SHP77 treated with DMSO at 0.1 percent for 48 hours (cell line): ENCODE measurements around the gene LBH.

Experiments
- DNase-seq: peaks from one replicate; lab custom pipeline; 2025; lab: John Stamatoyannopoulos, UW

The LBH gene

DNA sequence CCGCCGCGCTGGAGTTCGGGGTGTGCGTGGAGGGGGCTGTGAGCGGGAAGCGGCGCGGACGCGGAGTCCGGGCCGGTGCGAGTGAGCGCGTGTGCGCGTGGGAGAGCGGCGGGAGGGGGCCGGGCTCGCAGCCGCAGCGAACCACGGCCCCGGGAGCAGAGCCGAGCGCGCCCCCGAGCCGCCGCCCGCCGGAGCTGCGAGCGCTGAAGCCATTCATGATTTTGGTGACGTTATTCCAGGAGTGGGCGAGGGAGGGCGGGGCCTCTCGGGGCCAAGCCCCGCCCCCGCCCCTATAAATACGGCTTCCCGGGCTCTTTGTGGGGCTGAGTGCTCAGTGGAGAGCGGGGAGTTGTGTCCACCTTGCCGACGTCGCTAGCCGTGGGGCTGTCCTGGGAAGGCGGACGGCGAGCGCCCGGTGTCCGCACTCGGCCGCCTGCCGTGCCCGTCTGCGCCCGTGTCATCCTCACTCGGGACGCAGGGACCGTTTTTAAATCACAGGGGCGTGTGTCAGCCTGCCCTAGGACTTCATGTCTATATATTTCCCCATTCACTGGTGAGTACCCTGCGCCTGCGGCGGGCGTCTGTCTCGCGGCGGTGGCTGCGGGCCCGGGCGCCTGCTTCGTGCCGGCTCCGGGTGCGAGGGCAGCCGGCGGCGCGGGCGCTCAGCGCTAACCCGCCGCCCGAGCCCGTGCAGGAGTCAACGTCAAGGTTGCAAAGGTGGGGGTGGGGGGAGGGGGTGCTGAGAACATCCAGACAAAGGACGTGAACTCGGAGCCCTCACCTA lies at the start of gene LBH:
Gene LBH, plus strand, starts transcription at position 323 of the 784 bp plus-strand sequence. Its CDS starts 205 bp downstream, at position 528.
- DNase-seq = no peak

DNA sequence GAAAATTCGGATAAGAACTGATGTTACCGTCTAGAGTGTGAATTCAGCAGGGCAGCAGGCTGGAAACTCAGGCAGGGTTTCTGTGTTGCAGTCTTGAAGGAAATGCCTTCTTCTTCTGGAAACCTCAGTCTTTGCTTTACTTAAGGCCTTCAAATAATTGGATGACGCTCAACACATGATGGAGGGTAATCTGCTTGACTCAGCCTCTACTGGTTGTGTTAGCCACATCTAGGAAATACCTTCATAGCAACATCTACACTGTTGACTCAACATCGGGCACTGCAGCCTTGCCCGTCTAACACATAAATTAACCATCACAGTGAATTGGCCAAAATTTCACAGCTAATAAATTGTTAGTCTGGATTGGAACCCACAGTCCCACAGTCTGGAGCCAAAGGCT lies 47.3 kb upstream of the LBH start:
- DNase-seq = no peak

DNA sequence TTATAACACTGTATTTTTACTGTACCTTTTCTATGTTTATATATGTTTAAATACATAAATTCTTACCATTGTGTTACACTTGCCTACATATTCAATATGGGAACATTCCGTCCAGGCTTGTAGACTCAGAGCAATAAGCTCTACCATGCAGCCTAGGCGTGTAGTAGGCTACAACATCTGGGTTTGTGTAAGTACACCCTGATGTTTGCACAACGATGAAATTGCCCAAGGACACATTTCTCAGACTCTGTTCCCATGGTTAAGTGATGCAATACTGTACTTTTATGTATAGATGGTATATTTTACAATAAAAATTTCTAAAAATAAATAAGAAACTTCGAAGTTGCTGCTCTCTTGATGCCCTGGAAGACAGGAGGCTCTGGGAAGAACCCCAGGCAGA lies 46.2 kb upstream of the LBH start:
- no peak for DNase-seq

DNA sequence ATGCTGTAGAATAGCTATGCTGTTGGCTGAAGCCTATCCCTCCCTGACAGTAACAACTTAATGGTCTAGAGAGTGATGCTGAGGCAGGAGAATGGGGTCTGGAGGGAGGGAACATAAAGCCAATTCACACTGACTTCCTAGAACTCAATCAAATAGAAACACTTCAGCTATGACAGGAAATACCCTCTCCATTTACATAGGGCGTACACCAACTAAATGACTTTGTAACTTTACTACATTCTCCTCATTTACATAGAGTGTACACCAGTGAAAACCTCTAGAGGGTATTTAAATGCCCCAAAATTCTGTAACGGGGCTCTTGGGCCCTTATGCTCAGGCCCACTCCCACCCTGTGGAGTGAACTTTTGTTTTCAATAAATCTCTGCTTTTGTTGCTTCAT lies 43.0 kb upstream of the LBH start:
- no peak for DNase-seq

DNA sequence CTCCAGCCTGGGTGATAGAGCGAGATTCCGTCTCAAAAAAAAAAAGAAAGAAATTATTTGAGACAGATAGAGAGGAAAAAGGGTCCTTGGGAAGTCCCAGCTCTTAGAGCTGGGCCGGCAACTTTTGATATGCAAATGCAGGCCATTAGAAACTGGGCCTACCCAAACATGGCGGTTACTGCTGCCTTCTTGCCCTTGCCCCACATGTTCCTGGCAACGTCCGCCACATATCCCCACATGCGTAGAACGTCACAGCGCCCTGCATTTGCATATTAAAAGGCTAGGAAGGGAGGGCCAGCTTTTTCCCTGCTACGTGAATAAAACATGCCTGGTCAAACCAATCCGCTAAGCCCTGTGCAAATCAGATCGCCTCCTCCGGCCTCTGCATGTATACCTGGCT lies 40.7 kb upstream of the LBH start:
- no peak for DNase-seq

DNA sequence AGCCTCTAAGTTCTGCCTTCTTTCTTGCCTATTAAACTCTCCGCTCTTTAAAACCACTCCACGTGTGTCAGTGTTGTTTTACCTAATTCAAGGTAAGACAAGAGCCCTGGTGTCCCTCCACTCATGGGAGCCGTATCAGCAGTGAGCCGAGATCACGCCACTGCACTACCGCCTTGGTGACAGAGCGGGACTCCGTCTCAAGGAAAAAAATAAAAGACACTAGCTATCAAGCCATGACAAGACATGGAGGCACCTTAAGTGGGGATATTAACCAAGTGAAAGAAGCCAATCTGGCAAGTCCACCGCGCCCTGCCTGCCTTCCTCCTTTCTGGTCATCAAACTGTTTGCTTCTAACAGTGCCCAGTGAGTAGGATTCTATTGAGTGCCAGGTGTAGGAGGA lies 40.2 kb upstream of the LBH start:
- no peak for DNase-seq

DNA sequence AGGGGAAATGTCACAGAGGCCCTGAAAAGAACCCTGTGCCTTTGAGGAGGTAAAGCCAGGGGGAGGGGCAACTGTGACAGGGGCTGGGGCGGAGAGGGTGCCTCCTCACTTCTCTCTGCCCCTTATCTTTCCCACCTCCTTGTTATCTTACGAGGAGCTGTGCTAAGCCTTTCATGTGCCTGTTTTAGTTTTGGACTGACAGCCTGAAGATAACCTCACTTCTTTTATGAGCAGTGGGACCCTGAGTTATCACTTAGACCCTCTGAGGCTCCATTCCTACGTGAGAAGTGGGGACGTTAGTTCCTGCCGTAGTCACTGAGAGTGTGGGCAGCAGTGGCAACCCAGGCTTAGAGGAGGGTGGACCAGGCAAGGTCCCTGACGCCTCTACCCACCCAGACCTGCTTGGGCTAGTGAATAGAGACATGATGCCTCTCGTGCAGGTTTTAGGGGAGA lies 39.5 kb upstream of the LBH start:
- DNase-seq = no peak

DNA sequence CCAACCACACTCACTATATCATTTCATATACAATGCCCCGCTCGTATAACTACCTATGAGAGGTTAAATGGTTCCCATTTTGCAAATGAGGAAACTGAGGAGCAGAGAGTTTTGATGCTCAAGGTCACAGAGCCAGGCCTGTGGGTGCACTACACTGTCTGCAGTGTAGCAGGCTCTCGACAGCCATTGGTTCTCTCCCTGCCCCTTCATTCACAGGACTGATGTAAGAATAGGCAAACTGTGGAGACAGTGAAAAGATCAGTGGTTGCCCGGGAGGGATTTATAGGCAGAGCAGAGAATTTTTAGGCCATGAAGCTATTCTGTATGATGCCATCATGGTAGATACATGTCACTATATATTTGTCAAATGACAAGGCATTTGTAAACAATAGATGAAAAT lies 39.0 kb upstream of the LBH start:
- no peak for DNase-seq

DNA sequence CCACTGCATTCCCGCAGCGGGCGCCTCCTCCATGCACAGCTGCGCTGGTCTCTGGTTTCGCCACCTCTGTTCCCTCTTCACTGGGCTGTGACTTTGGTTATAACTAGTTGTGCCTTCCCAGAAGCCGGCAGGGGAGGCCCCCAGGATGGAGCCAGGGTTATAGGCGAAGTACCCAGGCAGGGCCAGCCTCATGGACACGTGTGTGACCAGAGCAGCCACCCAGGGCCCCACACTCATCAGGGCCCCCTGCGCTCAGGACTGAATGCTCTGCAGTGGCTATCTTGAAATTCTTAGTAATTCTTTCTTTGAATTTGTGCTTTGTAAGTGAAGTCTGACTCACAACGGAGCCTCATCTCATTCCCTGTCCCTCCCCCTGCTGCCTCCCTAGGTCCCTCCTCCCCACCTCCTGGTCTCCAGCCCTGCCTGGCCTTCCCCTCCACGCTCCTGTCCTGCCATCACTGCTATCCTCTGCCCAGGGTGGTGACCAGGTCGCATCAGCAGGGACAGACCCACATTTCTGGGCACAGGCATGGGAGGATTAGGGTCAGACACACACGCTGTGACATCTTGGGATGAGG lies 38.1 kb upstream of the LBH start:
- no peak for DNase-seq

DNA sequence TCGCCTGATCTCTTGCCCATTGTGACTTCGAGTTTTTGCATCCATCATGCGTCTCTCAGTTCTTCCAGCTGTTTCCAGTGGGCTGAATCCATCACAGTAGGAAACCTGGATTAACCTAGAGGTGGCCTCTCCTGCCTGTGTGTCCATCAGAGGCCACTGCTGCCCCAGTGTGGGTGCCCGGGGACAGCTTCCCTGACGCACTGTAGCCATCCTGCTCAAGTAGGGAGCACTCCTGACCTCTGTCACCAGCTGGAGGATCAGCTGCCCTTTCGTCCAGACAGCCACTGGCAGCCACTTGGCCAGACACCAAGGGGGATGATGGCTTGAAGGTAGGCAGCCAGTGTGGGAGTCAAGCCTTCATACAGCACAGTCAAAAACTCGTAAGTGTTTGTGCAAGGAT lies 36.9 kb upstream of the LBH start:
- no peak for DNase-seq

DNA sequence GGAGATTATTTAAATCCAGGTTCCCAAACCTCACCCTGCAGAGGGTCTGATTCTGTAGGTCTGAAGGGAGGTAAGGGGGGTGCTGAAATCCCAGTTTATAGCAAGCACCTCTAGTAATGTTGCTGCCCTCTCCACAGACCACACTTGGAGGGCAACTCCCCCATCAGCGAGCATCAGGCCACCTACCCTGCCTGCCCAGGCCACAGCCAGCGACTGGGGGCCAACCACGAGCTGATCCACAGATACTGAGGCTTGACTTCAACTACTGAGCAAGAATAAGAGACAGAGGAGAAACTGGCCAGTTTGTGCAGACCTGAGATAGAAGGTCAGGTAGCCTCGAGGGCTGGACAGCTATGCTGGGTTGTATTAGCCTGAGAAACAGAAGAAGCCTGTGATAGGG lies 36.3 kb upstream of the LBH start:
- no peak for DNase-seq

DNA sequence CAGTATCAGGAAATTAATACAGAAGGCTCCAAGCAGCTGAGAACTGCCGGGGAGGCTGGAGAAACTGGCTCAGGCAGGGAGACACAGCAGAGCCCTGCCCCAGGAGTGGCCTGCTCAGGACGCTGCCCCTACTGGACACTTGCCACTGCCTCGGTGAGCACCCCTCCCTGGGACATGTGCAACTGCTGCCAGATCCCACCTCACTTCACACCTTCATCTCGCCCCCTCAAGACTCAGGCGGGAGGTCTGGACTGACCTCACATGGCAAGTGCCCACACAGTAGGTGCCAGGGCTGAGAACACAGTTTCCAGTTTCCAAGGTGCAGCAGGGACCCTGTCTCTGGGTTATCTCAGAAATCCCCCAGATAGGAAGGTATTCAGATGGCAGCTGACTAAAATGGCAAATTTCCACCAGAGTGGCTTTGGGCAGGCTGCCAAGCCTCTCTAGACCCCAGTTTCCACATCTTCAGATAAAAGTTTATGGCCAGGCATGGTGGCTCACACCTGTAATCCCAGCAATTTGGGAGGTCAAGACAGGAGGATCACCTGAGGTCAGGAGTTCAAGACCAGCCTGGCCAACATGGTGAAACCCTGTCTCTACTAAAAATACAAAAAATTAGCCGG lies 33.7 kb upstream of the LBH start:
- DNase-seq = no peak

DNA sequence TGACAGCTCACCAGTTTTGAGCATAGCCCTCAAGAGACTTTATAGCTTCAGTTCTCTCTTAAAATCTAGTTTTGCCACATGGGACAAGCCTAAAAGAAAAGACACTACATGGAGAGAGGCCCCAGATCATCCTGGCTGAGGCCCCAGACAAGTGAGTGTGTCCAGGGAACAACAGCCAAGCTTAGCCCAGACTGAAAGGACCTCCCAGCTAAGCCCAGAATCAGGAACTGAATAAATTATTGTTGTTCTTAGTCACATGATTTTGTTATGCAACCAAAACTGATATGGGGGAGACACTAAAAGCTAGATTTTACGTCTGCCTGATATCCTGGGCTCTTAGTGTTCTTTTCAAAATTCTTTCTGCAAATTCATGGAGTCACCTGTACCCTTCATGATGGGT lies 29.3 kb upstream of the LBH start:
- no peak for DNase-seq

DNA sequence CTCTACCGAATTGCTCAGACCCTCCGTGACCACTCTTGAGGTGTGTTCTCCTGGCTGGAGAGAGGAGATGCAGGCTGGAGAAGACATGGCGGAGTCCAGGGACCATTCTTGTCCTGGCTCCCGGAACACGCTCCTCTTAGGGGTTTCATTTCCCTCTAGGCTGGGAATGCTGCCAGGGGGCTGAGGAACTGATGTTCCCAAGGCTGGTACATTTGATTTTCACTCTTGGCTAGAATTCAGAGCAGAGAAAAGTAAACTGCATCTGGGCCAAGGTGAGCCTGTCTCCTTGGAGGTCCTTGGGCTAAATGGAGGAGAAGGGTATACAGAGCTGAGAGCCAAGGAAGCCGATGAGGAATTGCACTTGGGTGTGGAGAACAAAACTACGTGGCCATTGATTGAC lies 28.2 kb upstream of the LBH start:
- DNase-seq = no peak

DNA sequence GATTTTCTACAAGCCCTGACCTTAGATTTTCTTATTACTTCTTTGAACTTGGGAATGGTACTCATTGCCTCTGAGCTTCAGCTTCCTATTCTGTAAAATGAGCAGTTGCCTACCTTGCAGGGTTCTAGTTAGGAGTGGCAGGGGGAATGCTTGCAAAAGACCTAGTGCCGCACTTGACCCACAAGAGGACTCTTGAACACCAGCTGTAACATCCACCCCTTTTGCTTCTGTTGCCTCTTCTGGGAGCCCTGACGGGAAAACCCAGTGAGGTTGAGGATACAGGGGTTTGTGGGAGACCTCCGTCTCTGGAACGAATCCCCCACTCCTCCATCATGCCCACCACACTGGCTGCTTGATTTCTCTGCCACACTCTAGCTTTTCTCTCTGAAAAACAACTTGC lies 27.1 kb upstream of the LBH start:
- no peak for DNase-seq

DNA sequence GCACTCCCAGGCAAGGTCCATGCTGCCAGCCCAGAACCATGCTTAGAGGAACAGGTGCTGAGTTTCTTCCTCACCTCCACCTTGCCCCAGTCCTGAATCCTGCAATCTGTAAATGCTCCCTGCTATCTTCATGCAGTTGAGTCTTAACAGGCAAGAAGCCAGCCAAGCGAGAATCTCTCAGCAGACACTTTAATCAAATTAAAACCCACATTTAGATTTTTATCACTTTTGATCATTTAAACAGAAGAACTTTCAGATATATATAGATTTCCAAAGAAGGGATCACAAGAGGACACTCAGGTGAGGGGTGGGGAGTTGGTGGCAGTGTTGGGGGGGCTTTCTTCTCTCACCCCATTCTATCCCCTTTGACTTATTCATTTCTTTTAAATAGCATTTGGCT lies 25.9 kb upstream of the LBH start:
- no peak for DNase-seq

DNA sequence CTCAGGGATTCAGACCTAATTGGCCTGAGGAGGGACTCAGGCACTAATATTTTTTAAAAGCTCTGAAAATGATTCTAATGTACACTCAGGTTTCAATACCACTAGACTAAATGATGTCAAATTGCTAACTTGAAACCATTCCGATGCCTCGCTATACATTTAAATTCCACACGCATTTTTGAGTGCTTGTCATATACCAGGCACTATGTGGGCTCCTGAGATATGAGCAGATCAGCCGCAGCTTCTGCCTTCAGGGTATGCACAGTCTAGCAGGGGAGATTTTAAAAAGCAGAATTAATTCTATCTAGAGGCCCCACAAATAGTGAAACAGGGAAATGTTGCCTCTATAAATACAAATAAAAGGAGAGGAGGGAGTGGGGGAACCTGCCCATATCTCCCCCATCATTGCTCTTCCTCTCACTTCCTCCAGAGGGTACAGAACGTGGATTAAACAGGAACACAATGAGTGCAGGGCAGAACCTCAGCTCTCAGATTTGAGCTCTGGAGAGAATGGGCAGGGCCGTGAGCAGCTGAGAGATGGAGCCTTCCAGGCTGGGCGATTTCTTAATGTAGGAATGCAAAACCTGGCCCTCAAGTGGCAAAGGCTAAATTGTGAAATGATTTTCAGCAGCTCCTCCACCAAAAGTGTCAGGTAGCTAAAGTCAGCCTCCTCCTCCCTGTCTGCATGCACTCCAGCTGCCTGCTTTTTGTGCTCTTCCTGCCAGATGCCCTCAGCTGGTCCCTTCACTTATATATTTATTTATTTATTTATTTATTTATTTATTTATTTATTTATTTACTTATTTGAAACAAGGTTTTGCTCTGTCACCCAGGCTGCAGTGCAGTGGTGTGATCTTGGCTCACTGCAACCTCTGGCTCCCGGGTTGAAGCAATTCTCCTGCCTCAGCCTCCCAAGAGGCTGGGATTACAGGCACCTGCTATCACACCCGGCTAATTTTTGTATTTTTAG lies 24.6 kb upstream of the LBH start:
- no peak for DNase-seq

DNA sequence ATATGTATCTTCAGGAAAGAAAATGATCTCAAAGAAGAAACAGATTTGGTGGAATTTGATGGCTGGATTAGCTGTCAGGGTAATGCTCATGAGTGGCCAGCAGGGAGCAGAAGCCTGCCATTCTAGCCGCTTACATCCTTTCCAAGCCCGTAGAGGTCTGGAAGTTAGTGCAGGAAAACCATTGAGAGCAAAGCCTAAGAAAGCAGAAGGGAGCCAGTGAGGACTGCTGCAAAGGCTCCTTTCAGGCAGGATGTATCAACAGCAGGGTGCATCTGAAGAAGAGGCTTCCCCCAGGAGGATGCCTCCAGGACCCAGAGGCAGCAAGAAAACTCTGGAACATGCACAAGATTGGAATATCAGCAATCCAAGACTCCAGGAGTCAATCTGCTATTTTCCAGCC lies 22.9 kb upstream of the LBH start:
- DNase-seq = peak; percentile 40

DNA sequence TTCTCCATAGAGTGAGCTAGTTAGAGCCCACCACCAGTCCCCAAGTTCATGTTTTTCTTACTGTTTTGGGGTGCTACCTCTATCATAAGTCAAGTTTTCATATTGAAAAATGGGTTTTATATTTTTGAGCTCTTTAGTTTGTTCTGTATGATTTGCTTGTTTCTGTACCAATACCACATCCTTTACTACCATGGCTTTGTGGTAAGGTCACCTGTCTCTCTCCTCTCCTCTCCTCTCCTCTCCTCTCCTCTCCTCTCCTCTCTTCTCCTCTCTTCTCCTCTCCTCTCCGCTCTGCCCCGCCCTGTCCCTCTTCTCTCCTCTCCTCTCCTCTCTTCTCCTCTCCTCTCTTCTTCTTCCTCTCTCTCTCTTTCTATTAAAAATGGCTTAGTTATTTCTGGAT lies 22.1 kb upstream of the LBH start:
- no peak for DNase-seq

DNA sequence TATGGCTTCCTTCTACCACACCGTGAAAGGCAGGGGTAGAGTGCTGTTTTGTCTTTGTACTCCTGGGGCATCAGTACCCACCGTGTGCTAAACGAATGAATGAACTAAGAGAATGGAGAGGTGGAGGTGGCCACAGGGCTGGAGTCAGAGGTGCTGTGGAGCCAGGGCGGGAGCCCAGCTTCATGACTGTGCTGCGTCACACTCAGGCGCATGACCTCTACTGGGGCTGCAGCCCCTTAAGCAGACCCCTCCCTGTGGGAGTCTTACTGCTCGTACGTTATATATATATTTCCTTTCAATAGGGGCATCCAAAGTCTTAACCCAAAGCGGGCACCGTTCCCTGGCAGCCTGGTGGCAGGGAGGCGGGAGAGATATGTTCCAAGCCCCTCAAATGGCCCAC lies 18.0 kb upstream of the LBH start:
- DNase-seq = no peak

DNA sequence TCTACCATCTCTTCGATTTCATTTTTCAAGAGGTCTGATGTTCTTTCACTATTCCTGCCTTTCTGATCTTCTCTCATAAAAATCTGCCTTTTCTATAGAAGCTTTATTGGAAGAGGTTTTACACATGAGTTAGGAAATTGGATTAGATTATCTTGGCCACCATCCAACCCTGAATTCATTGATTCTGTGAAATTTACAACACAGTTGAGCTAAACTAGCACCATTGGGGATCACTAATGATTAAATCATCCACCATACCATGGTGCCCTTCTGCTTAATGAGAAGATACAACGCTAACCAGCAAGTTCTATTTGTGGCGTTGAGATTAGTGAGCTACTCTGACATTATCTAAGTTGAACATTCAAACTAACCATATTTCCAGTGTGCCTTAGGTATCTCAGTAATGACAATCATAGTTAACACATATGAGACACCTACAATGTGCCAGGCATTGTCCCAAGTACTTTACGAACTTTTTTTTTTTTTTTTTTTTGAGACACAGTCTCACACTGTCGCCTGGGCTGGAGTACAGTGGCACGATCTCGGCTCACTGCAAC lies 17.3 kb upstream of the LBH start:
- no peak for DNase-seq

DNA sequence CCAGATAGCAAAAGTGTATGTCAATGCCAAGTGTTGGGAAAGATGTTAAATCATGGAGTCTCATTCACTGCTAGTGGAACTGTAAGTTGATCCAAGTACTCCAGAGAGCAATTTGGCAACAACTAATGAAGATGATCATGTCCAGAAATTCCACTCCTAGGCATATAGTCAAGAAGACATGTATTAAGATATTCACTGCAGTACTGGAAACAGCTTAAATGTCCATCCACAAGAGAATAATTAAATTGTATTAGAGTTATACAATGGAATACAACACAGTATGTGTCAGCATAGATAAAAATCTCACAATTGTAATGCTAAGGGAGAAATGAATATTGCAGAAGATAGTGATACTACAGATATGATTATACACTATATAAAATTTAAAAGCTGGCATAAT lies 15.2 kb upstream of the LBH start:
- no peak for DNase-seq
